H1 (cell line): Measurements from ENCODE around the gene ABHD2.

Experiments
- ATF2 ChIP-seq: IDR thresholded peaks from 2 replicates; pipeline ENCODE4 v1.6.1; 2012; ENCODE audit warnings: low read length, inconsistent platforms
- CBX8 ChIP-seq: fragments of 300-800, 300-1000 bp; sonication (generic); IDR thresholded peaks from 2 replicates; pipeline ENCODE4 v1.7.1; 2016; ENCODE audit warnings: low read depth, low read length, borderline replicate concordance
- CHD2 ChIP-seq: IDR thresholded peaks from 2 replicates; pipeline ENCODE4 v1.6.1; 2012; ENCODE audit warnings: low read length, improper control_type of control experiment
- E2F6 ChIP-seq: IDR thresholded peaks from 2 replicates; pipeline ENCODE4 v1.6.1; 2012; ENCODE audit warnings: inconsistent platforms
- EP300 ChIP-seq, 2 experiments: IDR thresholded peaks; 1 replicate in 1 of 2; 2 replicates in 1 of 2; pipeline ENCODE4 v1.6.1; 2011 to 2012; ENCODE audit warnings: low read depth in 2 of 2, low read length in 2 of 2, mild to moderate bottlenecking in 2 of 2, borderline replicate concordance in 1 of 2, inconsistent platforms in 1 of 2, moderate library complexity in 1 of 2
- EZH2 ChIP-seq: fragments of 200-600 bp; sonication (generic); IDR thresholded peaks from 2 replicates; pipeline ENCODE4 v1.7.1; 2012; ENCODE audit warnings: low read depth, mild to moderate bottlenecking, moderate library complexity, low read length, inconsistent platforms; ENCODE audit not compliant: severe bottlenecking
- NRF1 ChIP-seq: IDR thresholded peaks from 2 replicates; pipeline ENCODE4 v1.6.1; 2011; ENCODE audit warnings: mild to moderate bottlenecking, low read depth, low read length, improper control_type of control experiment
- POLR2AphosphoS5 ChIP-seq: IDR thresholded peaks from 2 replicates; pipeline ENCODE4 v1.6.1; 2011; ENCODE audit warnings: low read depth, low read length
- RNF2 ChIP-seq: fragments of 200-900, 300-1000 bp; sonication (generic); IDR thresholded peaks from 2 replicates; pipeline ENCODE4 v1.7.1; 2016; ENCODE audit warnings: borderline replicate concordance, low read depth, mild to moderate bottlenecking, antibody characterized with exemption, low read length; ENCODE audit not compliant: poor library complexity, severe bottlenecking; ENCODE audit errors: missing control alignments

GRCh38 chr15:89177116-89177515 is 88.9 kb downstream of the ABHD2 start:
- TF ChIP-seq EZH2 = no peak
- no peak for TF ChIP-seq ATF2
- no peak for TF ChIP-seq EP300 (IDR thresholded peaks at IDR 0.05; ENCODE audit: borderline replicate concordance in 1 of 2, low read depth in 2 of 2, low read length in 2 of 2)
- TF ChIP-seq RNF2 = no peak
- TF ChIP-seq NRF1 = no peak
- TF ChIP-seq CHD2 = no peak
- no peak for TF ChIP-seq POLR2AphosphoS5
- no peak for TF ChIP-seq E2F6
- no peak for TF ChIP-seq CBX8
